Naive thymus-derived CD8-positive, alpha-beta T cell (primary cell): ENCODE results near the gene USP2. TPM values are rescaled to one million over a fixed set of nuclear protein-coding genes. Genes with fewer than 3 reads are reported as not detected.

Source experiments
- ATAC-seq, 2 donors: fragments of 150-1000 bp; cut with Tn5 transposase in 1 of 2; sonication (Bioruptor Pico), chemical (Tn5 transposase) in 1 of 2; 1 replicate in 1 of 2; 2 replicates in 1 of 2; pipeline ENCODE4 v1.10.0; 2021; ENCODE audit warnings: mild to moderate bottlenecking in 2 of 2, moderate library complexity in 2 of 2
- POLR2A ChIA-PET: fragments of 350-600 bp; sonication (Branson Sonifier 250); formaldehyde crosslinking; loops from one replicate; lab custom pipeline; 2021; ENCODE audit warnings: antibody characterized with exemption; lab: Charles Lee
- DNase-seq, 10 donors: peaks; one replicate each; pipeline versions ENCODE4 v3.0.0 to v3.0.0-alpha.2; 2020 to 2022
- H3K27ac Mint-ChIP-seq, 10 donors: one replicate each; pipeline ENCODE4 v1.8.0; 2020 to 2022; ENCODE audit warnings: mild to moderate bottlenecking in 10 of 10, mixed read lengths in 10 of 10, moderate library complexity in 4 of 10, inconsistent platforms in 1 of 10
- H3K27me3 Mint-ChIP-seq, 5 donors: one replicate each; pipeline ENCODE4 v1.8.0; 2021 to 2022; ENCODE audit warnings: mixed read lengths in 5 of 5
- H3K36me3 Mint-ChIP-seq, 3 donors: one replicate each; pipeline ENCODE4 v1.8.0; 2020 to 2022; ENCODE audit warnings: mixed read lengths in 3 of 3, mild to moderate bottlenecking in 2 of 3, inconsistent platforms in 1 of 3
- H3K4me1 Mint-ChIP-seq, 4 donors: one replicate each; pipeline ENCODE4 v1.8.0; 2021 to 2022; ENCODE audit warnings: mixed read lengths in 4 of 4
- H3K4me3 Mint-ChIP-seq, 10 donors: one replicate each; pipeline ENCODE4 v1.8.0; 2020 to 2022; ENCODE audit warnings: mild to moderate bottlenecking in 10 of 10, mixed read lengths in 10 of 10, moderate library complexity in 6 of 10, inconsistent platforms in 1 of 10
- H3K9me3 Mint-ChIP-seq, 9 donors: one replicate each; pipeline ENCODE4 v1.8.0; 2020 to 2022; ENCODE audit warnings: mixed read lengths in 9 of 9, mild to moderate bottlenecking in 3 of 9, inconsistent platforms in 1 of 9, moderate library complexity in 1 of 9
- polyA plus RNA-seq, 3 donors: library from polyadenylated mRNA; unstranded; fragments of 300-500 nt; fragmentation: Illumina TruSeq; gene quantifications; one replicate each; pipeline ENCODE4 v1.2.3, GENCODE V29; 2021
- total RNA-seq, 8 experiments: library from RNA in 2 of 8; stranded (reverse) in 2 of 8; gene quantifications; one replicate each; pipeline ENCODE4 v1.2.3 and lab custom pipeline; 2021 to 2026

USP2 gene
- total and polyA plus RNA-seq, 5 experiments from 2014 or later, result 0.13 to 0.23 (median 0.16) TPM; not detected in 2

DNA sequence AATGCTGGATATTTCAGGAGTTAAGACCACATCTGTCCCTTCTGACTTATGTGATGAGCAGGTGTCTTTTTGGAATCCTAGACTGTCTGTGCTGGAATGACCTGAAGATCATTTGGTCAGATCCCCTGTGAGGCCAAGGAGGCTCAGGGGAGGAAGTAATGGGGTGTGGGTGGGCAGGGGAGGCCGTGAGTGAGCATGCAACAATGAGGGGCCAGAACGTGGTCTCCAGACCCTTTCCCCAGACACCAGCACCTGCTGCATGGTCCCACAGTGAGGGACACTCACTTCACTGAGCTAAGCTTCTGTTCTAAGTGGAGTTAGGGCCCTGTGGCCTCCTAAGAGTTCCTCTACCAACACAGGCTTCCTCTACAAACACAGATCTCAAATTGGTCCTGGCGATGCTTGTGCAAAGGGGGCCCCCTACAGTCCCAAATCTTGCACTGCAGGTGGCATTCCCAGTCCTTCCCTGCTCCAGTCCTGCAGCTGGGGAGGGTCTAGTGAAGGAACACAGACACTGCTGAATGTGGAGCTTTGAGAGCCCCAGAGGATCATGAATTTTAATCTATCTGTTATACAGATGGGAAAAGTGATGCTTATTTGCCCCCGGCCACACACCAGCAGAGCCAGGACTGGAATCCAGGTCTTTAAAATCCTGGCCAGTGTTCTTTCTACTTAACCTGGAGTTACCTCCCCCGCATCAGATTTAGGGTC is 7.4 kb downstream of the USP2 start:
- Mint-ChIP-seq H3K27me3 (peaks cover 0 to 23% (median 14%) of the 10 kb centered on the region in 5 donors), H3K36me3 (no peaks in the 10 kb centered on the region), H3K27ac (peak overlapping the region in 2 of 10 donors; percentile 31 to 72), H3K4me3 (no peak overlapping the region), H3K9me3 (no peaks in the 10 kb centered on the region), H3K4me1 (peaks cover 0 to 12% (median 5%) of the 10 kb centered on the region in 4 donors)
- DNase-seq (peak in 4 of 10 donors; percentile 40 to 66 (median 41)), ATAC-seq (peak; percentile 53 to 62)
- POLR2A ChIA-PET, result interaction anchor here (0.9 kb wide), 1 partner anchor 18 kb away, joined by 3 read pairs; no protein-coding TSS in a partner anchor

DNA sequence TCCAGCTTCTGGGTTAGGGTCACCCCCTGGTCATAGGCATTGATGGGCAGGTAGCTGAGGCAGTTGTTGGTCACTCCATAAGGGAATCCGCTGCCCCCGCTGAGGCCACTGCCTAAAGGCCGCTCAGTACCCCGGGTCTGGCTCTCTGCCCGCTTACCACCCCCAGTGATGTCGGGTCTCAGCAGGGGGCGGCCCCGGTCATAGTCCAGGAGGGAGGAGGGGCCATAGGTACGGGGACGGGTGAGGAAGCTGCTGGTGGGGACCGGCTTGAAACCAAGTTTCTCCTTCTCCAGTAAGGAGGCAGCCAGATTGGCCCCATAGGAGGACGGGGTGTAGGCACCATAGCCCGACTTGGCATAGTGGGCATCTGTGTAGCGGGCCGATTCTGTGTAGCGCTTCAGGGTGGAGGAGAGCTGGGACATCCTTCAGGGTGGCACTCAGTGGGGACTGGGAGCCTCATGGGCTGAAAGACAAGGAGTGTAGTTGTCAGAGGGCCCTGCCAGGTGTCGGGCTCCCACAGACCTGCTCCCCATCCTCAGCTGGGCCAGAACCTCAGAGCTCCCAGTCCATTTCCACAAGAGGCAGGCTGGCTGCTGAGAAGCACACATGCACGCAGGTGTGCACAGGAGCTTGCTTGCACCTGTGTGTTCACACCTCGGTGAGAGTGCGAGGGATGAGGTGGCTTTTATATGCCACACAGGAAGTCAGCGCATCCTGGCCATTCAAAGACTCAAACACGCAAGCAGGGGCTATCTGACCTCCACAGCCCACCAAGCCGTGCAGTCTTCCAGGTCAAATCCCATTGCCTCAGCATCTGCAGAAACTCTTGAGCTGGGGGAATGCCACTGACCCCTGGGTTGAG is 8.2 kb downstream of the USP2 start:
- peak in 1 of 2 donors; percentile 33 for ATAC-seq
- POLR2A ChIA-PET, result no interaction called here
- Mint-ChIP-seq H3K27me3 (peaks cover 0 to 30% (median 14%) of the 10 kb centered on the region in 5 donors), H3K36me3 (no peaks in the 10 kb centered on the region), H3K4me1 (peaks cover 0 to 12% (median 5%) of the 10 kb centered on the region in 4 donors), H3K27ac (peak overlapping the region in 1 of 10 donors; percentile 24), H3K9me3 (no peaks in the 10 kb centered on the region), H3K4me3 (no peak overlapping the region)
- no peak for DNase-seq

DNA sequence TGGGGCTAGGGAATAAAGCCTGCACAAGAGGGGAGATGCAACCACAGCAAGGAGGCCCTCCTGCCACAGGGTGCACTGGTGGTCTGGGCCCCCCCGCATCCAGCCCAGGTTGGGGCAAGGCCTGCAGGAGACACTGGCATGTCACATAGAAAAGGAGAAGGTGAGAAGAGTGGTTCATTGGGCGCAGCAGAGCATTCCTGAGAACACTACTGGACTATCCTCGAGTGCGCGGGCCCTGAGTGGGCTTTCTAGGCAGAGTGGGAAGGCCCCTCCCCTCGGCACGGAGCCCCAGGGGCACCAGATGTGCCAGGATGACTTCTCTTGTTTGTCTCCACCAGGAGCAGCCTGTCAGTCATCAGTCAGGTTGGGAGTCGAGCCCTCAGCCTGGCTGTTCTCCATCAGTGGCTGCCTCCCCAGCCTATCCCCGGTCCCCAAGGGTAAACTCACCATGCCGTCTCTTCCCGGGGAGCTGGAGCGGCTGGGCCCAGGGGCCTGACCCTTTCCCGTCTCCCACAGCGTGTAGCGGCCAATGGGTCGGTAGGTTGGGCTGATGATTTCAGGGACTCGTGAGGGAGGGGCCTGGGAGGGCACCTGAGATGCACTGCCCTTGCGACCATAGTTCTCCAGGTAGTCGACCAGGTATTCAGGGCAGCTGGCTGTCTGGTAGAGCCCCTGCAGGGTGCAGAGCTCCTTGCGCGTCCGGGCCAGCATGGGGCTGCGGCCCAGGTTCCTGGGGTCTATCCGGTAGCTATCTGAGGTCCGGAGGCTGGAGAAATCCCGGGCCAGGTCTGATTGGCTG is 9.0 kb downstream of the USP2 start:
- DNase-seq (no peak), ATAC-seq (no peak)
- Mint-ChIP-seq H3K27ac (no peak overlapping the region), H3K4me1 (peaks cover 0 to 12% (median 5%) of the 10 kb centered on the region in 4 donors), H3K9me3 (no peaks in the 10 kb centered on the region), H3K27me3 (peaks cover 4 to 38% (median 14%) of the 10 kb centered on the region in 5 donors), H3K36me3 (no peaks in the 10 kb centered on the region), H3K4me3 (no peak overlapping the region)
- POLR2A ChIA-PET, result interaction anchor here (0.5 kb wide), 1 partner anchor 287 kb away, joined by 3 read pairs; no protein-coding TSS in a partner anchor

DNA sequence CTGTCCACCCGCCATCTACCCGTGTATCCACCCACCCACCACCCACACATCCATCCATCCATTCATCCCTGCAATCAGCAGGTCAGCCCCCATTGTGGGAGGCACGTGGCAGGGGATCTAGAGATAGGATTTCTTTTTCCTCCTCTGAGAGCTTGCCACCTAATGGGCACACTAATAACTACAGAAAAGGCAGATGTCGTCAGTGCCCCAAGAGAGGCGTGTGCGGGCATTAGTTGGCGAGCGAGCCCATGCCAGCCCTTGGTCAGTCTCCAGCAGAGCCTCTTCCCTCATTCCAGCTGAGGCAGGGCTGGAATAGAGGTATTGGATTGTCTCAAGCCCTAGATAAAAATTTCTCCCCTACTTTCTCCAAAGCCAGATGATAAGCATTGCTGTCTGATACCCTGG is 9.7 kb downstream of the USP2 start:
- POLR2A ChIA-PET, result no interaction called here
- Mint-ChIP-seq H3K4me3 (no peak overlapping the region), H3K27ac (no peak overlapping the region), H3K4me1 (peaks cover 0 to 12% (median 5%) of the 10 kb centered on the region in 4 donors), H3K36me3 (no peaks in the 10 kb centered on the region), H3K27me3 (peaks cover 10 to 45% (median 20%) of the 10 kb centered on the region in 5 donors), H3K9me3 (no peaks in the 10 kb centered on the region)
- ATAC-seq, result no peak
- peak in 1 of 10 donors; percentile 11 for DNase-seq

DNA sequence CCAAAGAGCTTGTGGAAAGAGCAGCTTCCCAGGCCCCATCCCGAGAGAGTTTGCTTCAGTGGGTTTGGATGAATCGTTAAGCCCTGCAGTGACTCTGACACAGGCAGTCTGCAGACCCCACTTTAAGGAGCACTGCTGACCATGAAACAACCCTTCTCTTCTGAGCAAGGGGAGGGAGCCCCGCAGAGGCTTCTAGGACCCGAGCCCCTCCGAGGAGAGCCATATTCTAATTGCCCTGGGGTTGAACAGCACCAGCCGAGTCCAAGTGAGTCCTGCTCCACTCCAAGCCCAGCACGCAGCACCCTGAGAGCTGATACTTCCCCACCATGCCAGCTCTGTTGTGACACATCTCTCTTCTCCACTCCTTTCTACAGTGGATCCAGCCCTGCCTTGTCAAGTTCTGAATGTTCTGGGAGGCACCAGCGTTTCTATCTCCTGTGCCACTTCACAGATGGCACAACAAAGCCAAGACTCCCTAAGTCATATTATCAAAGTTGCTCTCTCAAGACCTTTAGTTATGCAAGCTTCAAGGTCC is 10.4 kb downstream of the USP2 start:
- DNase-seq (peak in 1 of 10 donors; percentile 15), ATAC-seq (no peak)
- Mint-ChIP-seq H3K4me1 (peaks cover 0 to 12% (median 5%) of the 10 kb centered on the region in 4 donors), H3K36me3 (no peaks in the 10 kb centered on the region), H3K9me3 (no peaks in the 10 kb centered on the region), H3K27ac (peak overlapping the region in 1 of 10 donors; percentile 61), H3K4me3 (no peak overlapping the region), H3K27me3 (peaks cover 17 to 51% (median 26%) of the 10 kb centered on the region in 5 donors)
- POLR2A ChIA-PET, result no interaction called here

DNA sequence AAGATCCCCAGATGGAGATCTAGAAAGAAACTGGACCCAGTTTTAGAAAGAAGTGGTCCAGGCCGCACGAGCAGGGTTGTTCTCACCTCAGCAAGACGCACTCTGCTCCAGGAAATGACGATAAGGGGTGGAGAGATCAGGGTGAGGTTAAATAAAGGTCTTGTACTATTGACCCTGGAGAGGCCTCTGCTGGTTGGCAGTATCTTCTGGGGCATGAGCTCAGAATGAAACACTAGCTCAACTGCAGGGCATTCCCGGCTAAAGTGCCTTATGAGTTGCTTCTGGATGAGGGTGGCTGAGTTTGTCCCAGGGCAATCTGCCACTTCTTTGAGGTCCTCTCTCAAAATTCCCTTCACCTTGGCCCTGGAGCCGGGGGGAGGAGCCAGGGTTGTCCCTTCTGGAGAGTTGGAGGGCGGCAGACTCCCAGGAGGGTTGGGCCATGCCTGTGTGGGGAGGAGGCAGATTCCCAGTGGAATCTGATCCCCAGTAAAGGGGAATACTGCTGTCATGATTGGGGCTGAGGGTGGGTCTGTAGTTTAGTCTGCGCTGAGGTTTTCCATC is 10.9 kb downstream of the USP2 start:
- Mint-ChIP-seq H3K4me1 (peaks cover 0 to 12% (median 5%) of the 10 kb centered on the region in 4 donors), H3K27me3 (peaks cover 19 to 56% (median 28%) of the 10 kb centered on the region in 5 donors), H3K9me3 (no peaks in the 10 kb centered on the region), H3K4me3 (no peak overlapping the region), H3K27ac (peak overlapping the region in 1 of 10 donors; percentile 72), H3K36me3 (no peaks in the 10 kb centered on the region)
- POLR2A ChIA-PET, result no interaction called here
- ATAC-seq (peak in 1 of 2 donors; percentile 38), DNase-seq (peak in 1 of 10 donors; percentile 34)

DNA sequence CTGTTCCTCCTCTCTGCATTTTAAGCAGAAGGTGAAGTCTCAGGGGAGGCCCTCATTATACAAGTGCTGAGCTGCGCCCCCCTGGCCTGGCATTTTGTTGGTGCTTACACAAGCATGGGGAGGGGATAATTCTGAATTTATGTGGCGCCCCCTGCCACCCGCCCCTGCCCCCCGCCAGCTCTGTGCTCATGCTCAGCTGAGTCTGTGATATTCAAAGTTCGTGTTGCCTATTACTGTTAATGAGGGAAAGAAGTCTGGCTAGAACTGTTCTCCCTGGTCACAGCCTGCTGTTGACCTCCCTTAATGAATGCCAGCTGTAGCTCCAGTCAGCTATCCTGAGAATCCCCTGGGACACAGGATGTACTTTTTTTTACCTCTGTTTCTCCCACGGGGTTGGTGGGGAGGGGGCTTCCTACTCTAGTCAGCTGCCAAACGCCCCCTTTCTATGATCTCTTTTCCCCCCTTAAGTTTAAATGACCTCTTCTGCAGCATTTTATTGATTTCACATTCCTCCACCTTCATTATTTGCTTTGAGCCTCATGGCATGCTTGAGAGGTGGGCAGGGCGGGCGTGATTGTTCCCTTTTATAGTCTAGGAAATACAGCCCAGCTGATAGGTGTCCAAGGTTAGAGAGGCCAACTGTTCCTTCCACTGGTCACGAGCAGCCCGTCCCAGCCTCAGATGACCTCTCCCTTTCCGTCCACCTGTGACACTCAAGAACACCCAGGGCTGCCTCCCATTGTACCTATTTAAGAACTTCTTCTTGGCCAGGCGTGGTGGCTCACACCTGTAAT is 12.2 kb downstream of the USP2 start:
- H3K27ac Mint-ChIP-seq, result no peak overlapping the region
- no peaks in the 10 kb centered on the region for H3K9me3 Mint-ChIP-seq
- POLR2A ChIA-PET, result no interaction called here
- ATAC-seq (no peak), DNase-seq (peak in 1 of 10 donors; percentile 34)
- H3K27me3 Mint-ChIP-seq, result peaks cover 31 to 68% (median 40%) of the 10 kb centered on the region in 5 donors
- peaks cover 7 to 20% (median 11%) of the 10 kb centered on the region in 4 donors for H3K4me1 Mint-ChIP-seq
- H3K4me3 Mint-ChIP-seq, result no peak overlapping the region
- no peaks in the 10 kb centered on the region for H3K36me3 Mint-ChIP-seq

DNA sequence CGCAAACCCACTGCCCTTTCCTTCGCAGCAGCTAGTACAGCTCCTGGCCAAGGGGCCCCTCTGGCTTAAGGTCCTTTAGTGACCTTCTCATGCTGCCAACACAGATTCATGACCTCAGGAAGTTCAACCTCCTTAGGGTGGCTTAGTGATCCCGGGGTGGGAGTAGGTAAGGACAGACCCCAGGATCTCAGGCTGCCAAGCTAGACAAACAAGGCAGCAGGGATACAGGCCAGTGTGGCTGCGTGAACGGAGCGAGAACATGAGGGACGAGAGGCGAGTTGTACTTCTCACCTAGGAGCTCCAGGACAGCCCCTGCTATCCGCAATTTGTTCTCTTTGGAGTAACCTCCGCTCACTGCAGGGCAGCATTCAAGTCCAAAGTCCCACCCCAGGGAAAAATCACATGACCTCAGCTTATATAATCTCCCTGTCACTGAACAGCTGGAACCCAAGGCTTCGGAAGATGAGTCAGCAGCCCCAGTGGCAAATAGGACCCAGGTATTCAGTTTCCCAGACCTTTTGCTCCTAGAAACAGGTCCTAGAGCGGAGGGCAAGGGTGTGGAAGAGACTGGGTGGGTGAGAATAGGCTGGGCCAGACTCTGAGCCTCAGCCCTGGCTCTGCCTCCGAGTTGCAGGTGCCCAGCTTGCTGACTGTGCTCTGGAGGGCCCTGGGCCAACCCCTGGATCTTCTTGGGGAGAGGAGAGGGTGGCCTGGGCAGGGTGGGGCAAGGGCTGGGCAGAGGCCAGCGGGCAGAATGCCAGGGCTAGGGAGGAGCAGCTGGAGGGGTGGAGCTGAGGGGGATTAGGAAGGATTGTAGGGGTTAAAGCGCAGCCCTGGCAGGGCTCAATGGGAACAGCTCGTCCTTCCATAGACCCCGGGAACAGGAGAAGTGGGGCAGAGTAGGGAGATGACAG is 13.1 kb downstream of the USP2 start:
- Mint-ChIP-seq H3K27me3 (peaks cover 31 to 70% (median 40%) of the 10 kb centered on the region in 5 donors), H3K4me1 (peaks cover 5 to 14% (median 8%) of the 10 kb centered on the region in 4 donors), H3K9me3 (no peaks in the 10 kb centered on the region), H3K4me3 (no peak overlapping the region), H3K27ac (no peak overlapping the region), H3K36me3 (no peaks in the 10 kb centered on the region)
- POLR2A ChIA-PET, result no interaction called here
- peak in 1 of 10 donors; percentile 21 for DNase-seq
- ATAC-seq, result no peak

DNA sequence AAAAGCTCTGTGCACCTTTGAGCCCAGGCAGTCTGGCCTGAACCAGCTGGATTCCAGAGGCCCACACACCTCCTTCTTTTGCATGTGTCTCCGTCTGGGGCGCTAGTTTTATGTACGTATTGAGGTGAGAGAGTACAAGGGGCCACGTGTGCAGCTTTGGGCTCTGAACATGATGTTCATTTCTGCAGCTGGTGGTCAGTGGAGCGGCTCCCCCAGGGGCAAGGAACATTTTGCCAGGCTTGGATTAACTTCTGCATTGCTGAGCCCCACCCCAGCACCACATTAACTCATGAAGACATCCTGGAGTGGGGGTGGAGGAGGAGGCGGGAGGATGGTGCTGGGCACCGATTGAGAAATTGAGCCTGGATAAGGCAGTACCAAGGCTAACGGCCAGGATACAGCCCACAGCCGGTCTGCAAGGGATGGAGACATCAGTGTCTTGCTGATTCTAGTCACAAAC is 13.8 kb downstream of the USP2 start:
- DNase-seq, result peak in 1 of 10 donors; percentile 24
- no peak for ATAC-seq
- Mint-ChIP-seq H3K27me3 (peaks cover 32 to 76% (median 40%) of the 10 kb centered on the region in 5 donors), H3K4me3 (no peak overlapping the region), H3K4me1 (peaks cover 8 to 14% (median 10%) of the 10 kb centered on the region in 4 donors), H3K36me3 (no peaks in the 10 kb centered on the region), H3K9me3 (no peaks in the 10 kb centered on the region), H3K27ac (no peak overlapping the region)
- POLR2A ChIA-PET, result interaction anchor here (0.9 kb wide), 1 partner anchor 14 kb away, joined by 3 read pairs; the partner anchor contains the start of gene USP2
